ENCODE results near the gene KRTAP5-1.
A peak's percentile ranks its signal among the peaks of the same experiment; 100 is the strongest.

Gene KRTAP5-1

GRCh38 chr11:1547467-1548098 lies 37.5 kb downstream of the KRTAP5-1 start (continued):
- no peak for TF ChIP-seq CSRNP3 (CRISPR knock-in tag; IDR thresholded peaks at IDR 0.05)
- no peak for TF ChIP-seq CSDC2 (CRISPR knock-in tag; IDR thresholded peaks at IDR 0.05)
- TF ChIP-seq RARB (CRISPR knock-in tag; IDR thresholded peaks at IDR 0.05) = no peak
- TF ChIP-seq POU6F1 (CRISPR knock-in tag; IDR thresholded peaks at IDR 0.05; ENCODE audit: borderline replicate concordance, low read depth) = no peak
- TF ChIP-seq ZFP30 (CRISPR knock-in tag; IDR thresholded peaks at IDR 0.05) = no peak

- TF ChIP-seq ESRRG (CRISPR knock-in tag; IDR thresholded peaks at IDR 0.05) = no peak
- no peak for TF ChIP-seq ZFP30 (CRISPR knock-in tag; IDR thresholded peaks at IDR 0.05)
- no peak for TF ChIP-seq RARB (CRISPR knock-in tag; IDR thresholded peaks at IDR 0.05)
- ATAC-seq = peak; percentile 79
Observed at GRCh38 chr11:1546536-1547466, 38.3 kb downstream of the KRTAP5-1 start.

GRCh38 chr11:1546077-1546535 lies 39.0 kb downstream of the KRTAP5-1 start:
- TF ChIP-seq GLIS3 (CRISPR knock-in tag; IDR thresholded peaks at IDR 0.05) (no peak), ESRRG (CRISPR knock-in tag; IDR thresholded peaks at IDR 0.05) (no peak), ZNF565 (CRISPR knock-in tag; conservative IDR thresholded peaks at IDR 0.05; ENCODE audit: low read depth) (no peak), PPARA (CRISPR knock-in tag; IDR thresholded peaks at IDR 0.05; ENCODE audit: borderline replicate concordance) (no peak), ZNF70 (CRISPR knock-in tag; IDR thresholded peaks at IDR 0.05) (no peak), TCF4 (CRISPR knock-in tag; IDR thresholded peaks at IDR 0.05; ENCODE audit: borderline replicate concordance) (no peak), CREB5 (CRISPR knock-in tag; IDR thresholded peaks at IDR 0.05; ENCODE audit: low read depth) (no peak), ZNF8 (CRISPR knock-in tag; IDR thresholded peaks at IDR 0.05) (no peak)

GRCh38 chr11:1545432-1545831 lies 39.7 kb downstream of the KRTAP5-1 start:
- ATAC-seq = no peak
- TF ChIP-seq POU6F1 (CRISPR knock-in tag; IDR thresholded peaks at IDR 0.05; ENCODE audit: borderline replicate concordance, low read depth) (no peak), ZNF8 (CRISPR knock-in tag; IDR thresholded peaks at IDR 0.05) (no peak), CSDC2 (CRISPR knock-in tag; IDR thresholded peaks at IDR 0.05) (no peak), ISL1 (CRISPR knock-in tag; IDR thresholded peaks at IDR 0.05) (no peak), ZNF565 (CRISPR knock-in tag; conservative IDR thresholded peaks at IDR 0.05; ENCODE audit: low read depth) (no peak), ARNTL (CRISPR knock-in tag; IDR thresholded peaks at IDR 0.05; ENCODE audit: borderline replicate concordance, low read depth) (no peak), PPARA (CRISPR knock-in tag; IDR thresholded peaks at IDR 0.05; ENCODE audit: borderline replicate concordance) (no peak), TCF4 (CRISPR knock-in tag; IDR thresholded peaks at IDR 0.05; ENCODE audit: borderline replicate concordance) (no peak), GLIS3 (CRISPR knock-in tag; IDR thresholded peaks at IDR 0.05) (no peak), SNAI2 (CRISPR knock-in tag; IDR thresholded peaks at IDR 0.05) (no peak), CSRNP3 (CRISPR knock-in tag; IDR thresholded peaks at IDR 0.05) (no peak), ESRRG (CRISPR knock-in tag; IDR thresholded peaks at IDR 0.05) (no peak)

More at GRCh38 chr11:1546077-1546535, 39.0 kb downstream of the KRTAP5-1 start:
- no peak for ATAC-seq
